GM19372 (cell line): Measurements from ENCODE around the gene CTIF.

Source experiments
- ATAC-seq: cut with Tn5 transposase; IDR thresholded peaks from one replicate; pipeline ENCODE4 v1.9.1; 2021; ENCODE audit warnings: mild to moderate bottlenecking, low read depth, moderate library complexity; ENCODE audit not compliant: unreplicated experiment

Gene CTIF

GRCh38 chr18:48599391-48599790, 60.6 kb downstream of the CTIF start:
- ATAC-seq, result no peak

- no peak for ATAC-seq
Observed at GRCh38 chr18:48600046-48600445, 61.2 kb downstream of the CTIF start.

GRCh38 chr18:48600456-48601090, 61.7 kb downstream of the CTIF start:
- ATAC-seq, result no peak

DNA sequence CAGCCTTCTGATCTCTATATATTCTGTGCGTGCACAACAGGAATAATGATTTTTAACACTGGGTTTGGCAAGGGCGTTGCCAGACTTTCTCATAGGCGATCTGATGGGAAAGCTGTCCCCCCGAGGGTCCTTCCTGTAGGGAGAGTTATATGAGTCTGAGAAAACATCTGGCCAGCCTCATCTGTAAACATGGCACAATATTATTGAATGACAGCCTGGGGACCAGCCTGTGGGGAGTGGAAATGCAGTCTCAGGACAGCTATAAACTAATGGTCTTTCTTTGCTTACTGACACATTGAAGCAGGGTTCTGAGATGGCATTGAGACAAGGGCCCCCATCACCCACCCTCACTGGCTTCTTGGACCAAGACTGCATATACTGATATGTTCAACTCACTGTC, 62.5 kb downstream of the CTIF start:
- no peak for ATAC-seq

- ATAC-seq, result no peak
Observed at GRCh38 chr18:48602759-48603390, 64.0 kb downstream of the CTIF start.

DNA sequence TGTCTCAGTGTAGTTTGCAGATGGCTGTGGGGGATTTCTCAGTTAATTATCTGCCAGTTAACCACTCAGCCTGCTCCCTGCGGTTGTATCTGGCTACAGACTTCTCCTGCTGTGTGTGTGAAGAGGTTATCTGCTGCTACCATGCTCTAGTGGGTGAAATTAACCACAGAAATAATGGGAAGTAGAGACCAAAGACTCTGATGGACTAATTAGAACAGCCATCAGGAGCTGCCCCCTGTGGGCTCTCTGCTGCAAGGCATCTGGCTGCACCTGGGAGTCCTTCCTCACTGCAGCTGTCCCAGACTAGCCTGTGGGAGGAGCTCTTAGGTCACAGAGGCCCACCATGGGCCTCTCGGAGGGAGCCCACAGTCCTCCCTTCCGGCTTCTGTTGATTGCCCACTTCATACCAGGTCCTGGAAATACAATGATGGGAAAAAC, 66.6 kb downstream of the CTIF start:
- ATAC-seq, result no peak

- ATAC-seq, result no peak
Observed at GRCh38 chr18:48607056-48607984, 68.5 kb downstream of the CTIF start.

- ATAC-seq, result no peak
Observed at GRCh38 chr18:48608581-48608980, 69.8 kb downstream of the CTIF start.

GRCh38 chr18:48609114-48609513, 70.3 kb downstream of the CTIF start:
- no peak for ATAC-seq

GRCh38 chr18:48609820-48610815, 71.3 kb downstream of the CTIF start:
- no peak for ATAC-seq

DNA sequence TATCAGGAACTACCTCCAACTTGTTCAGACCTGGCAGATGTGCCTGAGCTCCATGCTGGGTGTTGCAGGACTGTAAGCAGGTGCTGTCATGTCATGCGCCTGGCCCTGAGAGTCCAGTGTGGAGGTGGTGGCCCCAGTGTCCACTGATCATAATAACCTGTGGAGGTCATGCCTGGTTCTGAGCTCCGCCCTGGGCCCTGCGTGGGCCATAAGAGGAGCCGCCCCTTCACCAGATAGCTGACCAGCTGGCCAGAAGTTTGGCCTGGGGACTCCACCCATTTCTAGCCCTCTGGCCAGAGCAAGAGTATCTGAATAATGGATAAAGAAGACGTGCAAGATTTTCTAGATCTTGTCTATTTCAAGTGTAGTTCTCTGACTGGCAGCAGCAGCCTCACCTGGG, 72.4 kb downstream of the CTIF start:
- ATAC-seq, result no peak

DNA sequence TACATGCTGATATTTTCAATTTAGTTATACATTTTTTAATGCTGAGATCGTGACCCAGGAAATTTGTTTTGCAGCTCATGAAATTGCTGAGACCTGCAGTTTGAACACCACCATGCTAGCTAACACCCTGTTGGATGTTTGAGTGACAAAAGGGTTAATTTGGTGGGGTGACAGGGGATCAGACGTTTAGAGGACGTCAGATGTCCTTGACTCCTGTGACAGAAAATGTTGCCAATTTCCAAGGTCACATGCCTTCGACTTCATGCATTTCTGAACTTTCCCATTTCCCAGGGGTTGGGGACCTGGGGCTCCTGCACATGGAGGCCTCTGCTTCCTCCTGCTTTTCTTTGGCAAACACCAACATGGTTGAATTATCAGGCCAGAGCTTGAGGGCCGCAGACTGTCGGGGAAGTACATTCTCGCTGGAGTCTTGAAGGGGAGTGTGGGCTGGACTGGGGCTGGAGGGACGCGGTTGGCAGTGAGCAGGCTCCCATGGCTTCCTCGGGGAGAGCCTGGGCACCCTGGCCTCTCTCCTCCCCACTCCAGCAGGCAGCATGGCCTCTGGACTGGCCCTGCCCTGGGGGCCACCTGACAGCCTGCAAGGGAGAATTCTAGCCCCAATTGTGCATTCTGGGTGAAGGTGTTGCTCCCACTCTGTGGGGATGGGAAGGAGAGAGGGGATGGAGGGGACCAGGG, 73.1 kb downstream of the CTIF start:
- no peak for ATAC-seq

- no peak for ATAC-seq
Observed at GRCh38 chr18:48612511-48612910, 73.7 kb downstream of the CTIF start.

DNA sequence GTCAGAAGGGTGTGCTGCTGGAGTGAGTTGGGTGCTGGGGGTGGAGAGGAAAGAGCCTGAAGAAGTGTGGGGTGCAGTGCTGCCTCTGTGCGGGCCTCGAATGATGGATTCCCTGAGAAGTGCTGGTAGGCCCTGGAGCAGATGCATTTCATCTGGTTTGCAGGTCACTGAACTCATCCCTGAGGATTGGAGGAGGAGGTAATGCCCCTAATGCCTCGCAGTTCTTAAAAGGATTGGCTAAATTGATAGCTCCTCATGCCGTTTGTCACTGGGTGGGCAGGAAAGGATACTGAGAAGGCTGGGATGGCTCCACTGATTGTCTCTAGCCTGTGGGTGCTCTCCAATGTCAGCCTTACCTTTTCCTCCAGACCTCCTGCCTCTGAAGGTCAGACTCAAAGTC, 74.1 kb downstream of the CTIF start:
- ATAC-seq, result no peak

- no peak for ATAC-seq
Observed at GRCh38 chr18:48613589-48614404, 75.0 kb downstream of the CTIF start.

GRCh38 chr18:48615566-48616401, 77.0 kb downstream of the CTIF start:
- no peak for ATAC-seq

- ATAC-seq, result no peak
Observed at GRCh38 chr18:48616484-48617255, 77.8 kb downstream of the CTIF start.
